CD4-positive, alpha-beta T cell (primary cell): ENCODE data around the gene CEP170B. TPM values are rescaled to one million over a fixed set of nuclear protein-coding genes. Genes with fewer than 3 reads are reported as not detected.

Experiments
- ATAC-seq: fragments of 200-7000 bp; cut with Tn5 transposase; one replicate; pipeline ENCODE4 v1.10.0; 2022; ENCODE audit warnings: mild to moderate bottlenecking; ENCODE audit not compliant: poor library complexity
- CTCF ChIA-PET: fragments of 350-600 bp; sonication (Branson Sonifier 250); formaldehyde crosslinking; loops from one replicate; lab custom pipeline; 2021; ENCODE audit warnings: antibody characterized with exemption, inconsistent platforms; lab: Charles Lee
- POLR2A ChIA-PET: fragments of 350-600 bp; sonication (Branson Sonifier 250); formaldehyde crosslinking; loops from one replicate; lab custom pipeline; 2021; ENCODE audit warnings: antibody characterized with exemption, inconsistent platforms; lab: Charles Lee
- DNase-seq, 14 experiments: peaks; one replicate each; pipeline ENCODE4 v3.0.0-alpha.2; 2013 to 2020; ENCODE audit warnings: mixed read lengths in 2 of 14
- H3K27ac ChIP-seq, 2 donors: one replicate each; pipeline versions ENCODE4 v1.5.1 to v1.7.0; 2013; ENCODE audit warnings: low read length in 2 of 2, low read depth in 1 of 2, mild to moderate bottlenecking in 1 of 2
- H3K27me3 ChIP-seq, 2 experiments: 1 replicate in 1 of 2; 2 replicates in 1 of 2; pipeline versions ENCODE4 v1.6.1 to v1.7.0; 2013; ENCODE audit warnings: low read length in 2 of 2, control low read depth in 1 of 2, mild to moderate bottlenecking in 1 of 2, moderate library complexity in 1 of 2; ENCODE audit not compliant: insufficient read depth in 2 of 2, control insufficient read depth in 1 of 2
- H3K36me3 ChIP-seq: one replicate; pipeline ENCODE4 v1.6.1; 2013; ENCODE audit warnings: low read length, control low read depth; ENCODE audit not compliant: insufficient read depth
- H3K4me1 ChIP-seq: one replicate; pipeline ENCODE4 v1.6.1; 2013; ENCODE audit warnings: low read length, control low read depth; ENCODE audit not compliant: insufficient read depth
- H3K4me3 ChIP-seq: one replicate; pipeline ENCODE4 v1.5.1; 2013; ENCODE audit warnings: mild to moderate bottlenecking, low read length, moderate library complexity
- H3K9me3 ChIP-seq, 2 experiments: 1 replicate in 1 of 2; 2 replicates in 1 of 2; pipeline versions ENCODE4 v1.6.1 to v1.7.0; 2013; ENCODE audit warnings: low read length in 2 of 2, mild to moderate bottlenecking in 2 of 2, control low read depth in 1 of 2, moderate library complexity in 1 of 2; ENCODE audit not compliant: control insufficient read depth in 1 of 2, insufficient read depth in 1 of 2
- H3K27ac Mint-ChIP-seq: one replicate; pipeline ENCODE4 v1.8.0; 2020; ENCODE audit warnings: mixed read lengths
- H3K27me3 Mint-ChIP-seq: one replicate; pipeline ENCODE4 v1.8.0; 2021; ENCODE audit warnings: mixed read lengths
- H3K36me3 Mint-ChIP-seq: one replicate; pipeline ENCODE4 v1.8.0; 2021; ENCODE audit warnings: low read depth, mixed read lengths
- H3K4me1 Mint-ChIP-seq: one replicate; pipeline ENCODE4 v1.8.0; 2021; ENCODE audit warnings: low read depth, mixed read lengths
- H3K4me3 Mint-ChIP-seq: one replicate; pipeline ENCODE4 v1.8.0; 2020; ENCODE audit warnings: mild to moderate bottlenecking, mixed read lengths
- H3K9me3 Mint-ChIP-seq: one replicate; pipeline ENCODE4 v1.8.0; 2020; ENCODE audit warnings: mixed read lengths
- intact Hi-C, 2 experiments: fragments of 100-400 bp; cut with DNase I in 1 of 2; cut with micrococcal nuclease in 1 of 2; formaldehyde crosslinking; loops; one replicate each; pipeline versions ENCODE4 v1.15.1 to v1.9.0; 2023 to 2025; cut with DNase I, micrococcal nuclease
- total RNA-seq, 174 experiments: library from RNA in 2 of 174; stranded (reverse) in 2 of 174; gene quantifications; one replicate each; pipeline ENCODE4 v1.2.3 and lab custom pipeline; 2021 to 2026
- TF ChIP-seq, protein P1 (sequence below): fragments of 200-600 bp; IDR thresholded peaks from one replicate; pipeline ENCODE4 v1.8.0; 2022; ENCODE audit warnings: antibody characterized with exemption, mild to moderate bottlenecking

CEP170B gene
- total RNA-seq, 2 experiments from 2014 or later, result 4.4 to 4.7 TPM

DNA sequence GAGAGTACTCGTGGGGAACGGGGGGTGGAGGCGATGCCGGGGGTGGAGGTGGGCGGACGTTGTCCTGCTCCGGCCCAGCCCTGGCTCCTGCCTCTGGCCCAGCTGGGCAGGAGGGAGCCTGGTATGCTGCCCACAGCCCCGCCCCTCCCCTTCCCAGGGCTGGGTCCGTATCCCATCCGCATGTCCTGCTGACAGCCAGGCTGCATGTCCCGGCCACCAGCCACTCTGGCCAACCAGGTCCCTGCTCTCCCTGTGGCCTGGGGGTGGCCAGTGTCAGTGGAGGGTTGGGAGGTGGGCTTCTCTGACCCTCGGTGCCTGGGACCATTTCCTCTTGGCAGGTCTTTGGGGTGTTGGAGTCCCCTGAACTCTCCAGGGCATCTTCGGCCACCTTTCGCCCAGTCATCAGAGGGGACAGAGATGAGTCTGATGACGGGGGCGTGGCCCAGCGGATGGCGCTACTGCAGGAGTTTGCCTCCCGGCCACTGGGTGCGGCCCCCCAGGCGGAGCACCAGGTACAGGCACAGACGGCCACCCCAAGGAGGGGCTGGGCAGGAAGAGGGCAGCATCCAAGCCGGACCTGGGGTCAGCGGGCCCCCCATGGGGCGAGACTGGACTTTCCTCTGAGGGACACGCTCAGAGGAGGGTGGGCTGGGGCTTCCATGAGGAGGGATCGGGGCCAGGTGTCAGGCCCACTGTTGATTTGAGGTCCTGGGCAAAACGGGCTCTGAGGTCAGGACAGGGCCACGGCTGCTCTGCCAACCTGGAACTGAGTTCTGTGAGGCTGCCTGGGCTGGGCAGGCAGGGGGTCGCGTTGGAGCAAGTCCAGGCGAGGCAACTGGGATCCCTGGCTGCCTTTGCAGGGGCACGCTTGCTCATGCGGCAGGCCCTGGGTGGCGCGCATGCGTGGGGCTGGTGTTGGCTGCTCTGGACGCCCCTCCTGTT lies 20.2 kb downstream of the CEP170B start:
- peak in 1 of 14 experiments; percentile 16 for DNase-seq
- Mint-ChIP-seq H3K4me1 (no peaks in the 10 kb centered on the region), H3K36me3 (no peaks in the 10 kb centered on the region), H3K9me3 (no peaks in the 10 kb centered on the region), H3K27ac (no peak overlapping the region), H3K4me3 (no peak overlapping the region), H3K27me3 (no peaks in the 10 kb centered on the region)
- Histone ChIP-seq H3K9me3 (no peaks in the 10 kb centered on the region), H3K27ac (no peak overlapping the region), H3K4me1 (no peaks in the 10 kb centered on the region), H3K36me3 (no peaks in the 10 kb centered on the region), H3K27me3 (no peaks in the 10 kb centered on the region), H3K4me3 (no peak overlapping the region)
- TF ChIP-seq, protein P1, sequence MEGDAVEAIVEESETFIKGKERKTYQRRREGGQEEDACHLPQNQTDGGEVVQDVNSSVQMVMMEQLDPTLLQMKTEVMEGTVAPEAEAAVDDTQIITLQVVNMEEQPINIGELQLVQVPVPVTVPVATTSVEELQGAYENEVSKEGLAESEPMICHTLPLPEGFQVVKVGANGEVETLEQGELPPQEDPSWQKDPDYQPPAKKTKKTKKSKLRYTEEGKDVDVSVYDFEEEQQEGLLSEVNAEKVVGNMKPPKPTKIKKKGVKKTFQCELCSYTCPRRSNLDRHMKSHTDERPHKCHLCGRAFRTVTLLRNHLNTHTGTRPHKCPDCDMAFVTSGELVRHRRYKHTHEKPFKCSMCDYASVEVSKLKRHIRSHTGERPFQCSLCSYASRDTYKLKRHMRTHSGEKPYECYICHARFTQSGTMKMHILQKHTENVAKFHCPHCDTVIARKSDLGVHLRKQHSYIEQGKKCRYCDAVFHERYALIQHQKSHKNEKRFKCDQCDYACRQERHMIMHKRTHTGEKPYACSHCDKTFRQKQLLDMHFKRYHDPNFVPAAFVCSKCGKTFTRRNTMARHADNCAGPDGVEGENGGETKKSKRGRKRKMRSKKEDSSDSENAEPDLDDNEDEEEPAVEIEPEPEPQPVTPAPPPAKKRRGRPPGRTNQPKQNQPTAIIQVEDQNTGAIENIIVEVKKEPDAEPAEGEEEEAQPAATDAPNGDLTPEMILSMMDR, result no peak
- POLR2A ChIA-PET, result no interaction called here
- no peak for ATAC-seq
- intact Hi-C loops, result no loop called here
- CTCF ChIA-PET, result no interaction called here

DNA sequence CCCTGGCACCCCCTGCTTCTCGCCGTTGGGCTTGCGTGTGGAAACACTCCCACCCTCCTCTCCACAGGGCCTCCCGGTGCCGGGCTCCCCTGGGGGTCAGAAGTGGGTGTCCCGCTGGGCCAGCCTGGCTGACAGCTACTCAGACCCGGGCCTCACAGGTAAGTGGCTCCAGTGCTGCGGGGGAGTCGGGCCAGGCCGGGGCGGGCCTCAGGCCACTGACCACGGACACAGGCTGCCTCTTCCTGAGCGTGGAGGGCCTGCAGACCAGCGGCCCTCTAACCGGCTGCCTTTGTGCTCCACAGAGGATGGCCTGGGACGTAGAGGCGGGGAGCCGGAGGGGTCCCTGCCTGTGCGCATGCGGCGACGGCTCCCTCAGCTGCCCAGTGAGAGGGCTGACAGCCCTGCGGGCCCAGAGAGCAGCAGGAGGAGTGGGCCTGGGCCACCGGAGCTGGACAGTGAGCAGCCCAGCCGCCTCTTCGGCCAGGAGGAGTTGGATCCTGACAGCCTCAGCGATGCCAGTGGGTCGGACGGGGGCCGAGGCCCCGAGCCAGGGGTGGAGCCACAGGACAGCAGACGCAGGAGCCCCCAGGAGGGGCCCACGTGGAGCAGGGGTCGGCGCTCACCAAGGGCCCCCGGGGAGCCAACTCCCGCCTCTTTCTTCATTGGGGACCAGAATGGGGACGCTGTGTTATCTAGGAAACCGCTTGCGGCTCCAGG lies 21.1 kb downstream of the CEP170B start:
- H3K36me3 Mint-ChIP-seq, result no peaks in the 10 kb centered on the region
- POLR2A ChIA-PET, result no interaction called here

More for the DNA sequence above, 21.1 kb downstream of the CEP170B start:
- Mint-ChIP-seq H3K9me3 (no peaks in the 10 kb centered on the region), H3K4me1 (no peaks in the 10 kb centered on the region), H3K4me3 (no peak overlapping the region), H3K27ac (no peak overlapping the region), H3K27me3 (no peaks in the 10 kb centered on the region)
- Histone ChIP-seq H3K27me3 (no peaks in the 10 kb centered on the region), H3K36me3 (no peaks in the 10 kb centered on the region), H3K4me1 (no peaks in the 10 kb centered on the region), H3K27ac (no peak overlapping the region), H3K4me3 (no peak overlapping the region), H3K9me3 (no peaks in the 10 kb centered on the region)
- ATAC-seq, result no peak
- intact Hi-C loops, result no loop called here
- peak in 2 of 14 experiments; percentile 0 to 17 for DNase-seq
- TF ChIP-seq, protein P1, result no peak
- CTCF ChIA-PET, result no interaction called here
